Measurements from ENCODE around the gene DHRS7.

The DHRS7 gene, protein sequence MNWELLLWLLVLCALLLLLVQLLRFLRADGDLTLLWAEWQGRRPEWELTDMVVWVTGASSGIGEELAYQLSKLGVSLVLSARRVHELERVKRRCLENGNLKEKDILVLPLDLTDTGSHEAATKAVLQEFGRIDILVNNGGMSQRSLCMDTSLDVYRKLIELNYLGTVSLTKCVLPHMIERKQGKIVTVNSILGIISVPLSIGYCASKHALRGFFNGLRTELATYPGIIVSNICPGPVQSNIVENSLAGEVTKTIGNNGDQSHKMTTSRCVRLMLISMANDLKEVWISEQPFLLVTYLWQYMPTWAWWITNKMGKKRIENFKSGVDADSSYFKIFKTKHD

GRCh38 chr14:60164712-60165546 is at the start of gene DHRS7:
TSS of gene DHRS7 (minus strand) at chr14:60165398. CDS start at chr14:60165309, 89 bp downstream.
- DNase-seq (ENCODE audit: low spot score), result peak; percentile 93

DNA sequence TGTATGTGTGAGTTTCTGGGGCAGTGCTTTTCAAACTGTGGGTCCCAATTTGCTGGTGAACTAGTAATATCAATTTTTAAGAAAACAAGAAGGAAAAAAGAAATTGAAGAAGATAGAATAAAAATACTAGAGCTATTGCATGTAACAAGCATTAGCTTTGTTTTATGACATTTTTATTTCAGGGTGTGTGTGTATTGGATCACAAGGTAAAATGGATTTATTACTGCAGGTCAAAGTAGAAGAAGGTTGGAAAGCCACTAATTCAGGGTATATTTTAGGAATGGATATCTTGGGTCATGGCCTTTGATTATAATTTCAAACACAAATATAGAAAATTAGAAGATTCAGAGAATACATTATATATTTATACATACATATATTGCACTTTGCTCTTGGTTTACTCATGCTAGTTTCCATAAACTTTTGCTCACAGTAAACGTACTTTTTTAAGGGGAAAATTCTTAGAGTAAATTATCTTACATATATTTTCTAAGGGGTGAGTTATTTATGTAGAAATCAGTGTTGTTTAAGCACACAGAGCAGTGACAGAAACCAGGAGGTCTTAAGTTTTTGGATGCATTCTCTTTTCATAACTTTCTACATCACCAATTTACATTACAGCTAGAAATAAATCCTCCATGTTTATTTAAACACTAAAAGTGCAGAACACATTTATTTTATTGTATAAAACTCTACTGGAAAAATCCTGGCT is 49.4 kb upstream of the DHRS7 start:
- DNase-seq (ENCODE audit: low spot score), result no peak

DNA sequence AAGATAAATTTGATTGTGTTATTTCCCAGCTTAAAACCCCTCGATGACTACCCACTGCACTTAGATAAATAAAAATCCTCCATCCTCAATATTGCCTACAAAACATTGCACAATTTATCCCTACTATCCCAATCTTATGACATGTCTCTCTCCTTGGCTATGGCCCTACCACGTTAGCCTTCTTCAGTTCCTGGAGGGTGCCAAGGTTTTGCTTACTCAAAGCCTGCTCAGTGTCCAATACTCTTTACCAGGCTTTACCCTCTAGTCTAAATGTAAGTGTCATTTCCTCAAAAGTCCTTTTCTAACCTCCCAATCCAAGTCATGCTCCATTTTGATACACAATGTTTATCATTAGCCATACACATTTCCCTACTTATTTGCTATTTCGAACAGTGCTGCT is 48.8 kb upstream of the DHRS7 start:
- DNase-seq (ENCODE audit: low spot score), result no peak

GRCh38 chr14:60212503-60213371 is 47.5 kb upstream of the DHRS7 start:
- DNase-seq (ENCODE audit: low spot score), result no peak

GRCh38 chr14:60211153-60211552 is 46.0 kb upstream of the DHRS7 start:
- no peak for DNase-seq (ENCODE audit: low spot score)

DNA sequence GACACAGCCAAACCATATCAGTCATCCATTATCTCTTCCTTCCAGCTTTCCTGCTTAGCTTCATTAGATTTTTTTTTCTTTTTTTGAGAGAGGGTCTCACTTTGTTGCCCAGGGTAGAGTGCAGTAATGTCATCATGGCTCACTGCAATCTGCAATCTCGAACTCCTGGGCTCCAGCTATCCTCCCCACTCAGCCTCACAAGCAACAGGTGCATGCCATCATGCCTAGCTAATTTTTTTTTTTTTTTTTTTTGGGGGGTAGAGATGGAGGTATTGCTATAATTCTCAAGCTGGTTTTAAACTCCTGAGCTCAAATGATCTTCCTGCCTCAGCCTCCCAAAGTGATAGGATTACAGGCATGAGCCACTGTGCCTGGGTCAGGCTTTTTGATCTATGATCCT is 45.5 kb upstream of the DHRS7 start:
- DNase-seq (ENCODE audit: low spot score), result no peak

GRCh38 chr14:60206837-60207533 is 41.8 kb upstream of the DHRS7 start:
- DNase-seq (ENCODE audit: low spot score), result no peak

GRCh38 chr14:60206249-60206670 is 41.1 kb upstream of the DHRS7 start:
- DNase-seq (ENCODE audit: low spot score), result no peak

DNA sequence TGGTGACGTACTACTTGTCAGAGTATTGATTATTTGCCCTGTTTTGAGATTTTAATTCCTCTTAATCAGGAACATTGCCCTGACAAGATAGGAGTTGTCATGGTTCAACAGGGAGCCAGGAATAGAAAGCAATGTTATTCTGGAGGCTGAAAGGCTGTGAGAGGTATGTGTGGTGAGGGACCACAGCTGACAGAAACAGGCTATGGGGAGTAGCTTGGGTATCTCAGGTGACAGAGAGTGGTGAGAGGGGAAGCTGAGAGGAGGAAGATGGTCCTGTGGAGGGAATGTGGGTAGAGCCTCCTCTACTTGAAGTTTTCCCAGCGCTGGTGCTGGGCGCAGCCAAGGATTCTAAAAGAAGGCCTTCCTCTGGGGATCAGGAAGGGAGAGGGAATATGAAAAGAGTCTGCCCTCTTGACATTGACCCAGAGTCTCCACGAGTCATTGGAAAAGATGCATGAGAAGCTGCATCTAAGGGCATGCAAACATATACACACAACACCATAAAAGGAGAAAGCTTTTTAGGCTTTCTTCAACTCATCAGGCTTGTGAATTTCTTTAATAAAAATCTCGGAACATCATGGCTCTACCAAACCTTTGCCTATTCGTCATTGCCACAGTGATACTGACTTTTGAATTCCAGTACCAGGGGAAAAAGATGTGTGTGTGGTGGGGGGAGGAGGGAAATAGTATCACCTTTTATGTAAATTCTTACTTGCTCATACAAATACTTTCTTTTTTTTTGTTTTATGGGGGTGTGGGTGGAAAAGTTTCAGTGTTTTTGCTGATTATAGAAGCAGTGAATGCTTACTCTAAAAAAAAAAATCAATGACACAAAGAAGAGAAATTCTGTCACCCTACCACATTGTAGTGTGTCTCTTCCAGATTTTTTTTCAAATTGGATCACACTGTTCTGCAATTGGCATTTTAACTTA is 39.9 kb upstream of the DHRS7 start:
- no peak for DNase-seq (ENCODE audit: low spot score)

GRCh38 chr14:60204104-60204842 is 39.1 kb upstream of the DHRS7 start:
- DNase-seq (ENCODE audit: low spot score), result no peak

DNA sequence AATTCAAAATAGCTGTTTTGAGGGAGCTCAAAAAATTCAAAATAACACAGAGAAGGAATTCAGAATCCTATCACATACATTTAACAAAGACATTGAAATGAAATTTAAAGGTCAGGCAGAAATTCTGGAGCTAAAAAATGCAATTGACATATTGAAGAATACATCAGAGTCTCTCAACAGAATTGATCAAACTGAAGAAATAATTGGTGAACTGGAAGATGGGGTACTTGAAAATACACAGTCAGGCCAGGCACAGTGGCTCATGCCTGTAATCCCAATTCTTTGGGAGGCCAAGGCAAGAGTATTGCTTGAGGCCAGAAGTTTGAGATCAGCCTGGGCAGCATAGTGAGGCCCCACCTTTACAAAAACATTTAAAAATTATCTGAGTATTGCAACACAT is 34.1 kb upstream of the DHRS7 start:
- no peak for DNase-seq (ENCODE audit: low spot score)

- DNase-seq (ENCODE audit: low spot score), result no peak
Observed at GRCh38 chr14:60197629-60198303, 32.6 kb upstream of the DHRS7 start.

- DNase-seq (ENCODE audit: low spot score), result no peak
Observed at GRCh38 chr14:60196291-60196690, 31.1 kb upstream of the DHRS7 start.

- DNase-seq (ENCODE audit: low spot score), result no peak
Observed at GRCh38 chr14:60195179-60195810, 30.1 kb upstream of the DHRS7 start.

DNA sequence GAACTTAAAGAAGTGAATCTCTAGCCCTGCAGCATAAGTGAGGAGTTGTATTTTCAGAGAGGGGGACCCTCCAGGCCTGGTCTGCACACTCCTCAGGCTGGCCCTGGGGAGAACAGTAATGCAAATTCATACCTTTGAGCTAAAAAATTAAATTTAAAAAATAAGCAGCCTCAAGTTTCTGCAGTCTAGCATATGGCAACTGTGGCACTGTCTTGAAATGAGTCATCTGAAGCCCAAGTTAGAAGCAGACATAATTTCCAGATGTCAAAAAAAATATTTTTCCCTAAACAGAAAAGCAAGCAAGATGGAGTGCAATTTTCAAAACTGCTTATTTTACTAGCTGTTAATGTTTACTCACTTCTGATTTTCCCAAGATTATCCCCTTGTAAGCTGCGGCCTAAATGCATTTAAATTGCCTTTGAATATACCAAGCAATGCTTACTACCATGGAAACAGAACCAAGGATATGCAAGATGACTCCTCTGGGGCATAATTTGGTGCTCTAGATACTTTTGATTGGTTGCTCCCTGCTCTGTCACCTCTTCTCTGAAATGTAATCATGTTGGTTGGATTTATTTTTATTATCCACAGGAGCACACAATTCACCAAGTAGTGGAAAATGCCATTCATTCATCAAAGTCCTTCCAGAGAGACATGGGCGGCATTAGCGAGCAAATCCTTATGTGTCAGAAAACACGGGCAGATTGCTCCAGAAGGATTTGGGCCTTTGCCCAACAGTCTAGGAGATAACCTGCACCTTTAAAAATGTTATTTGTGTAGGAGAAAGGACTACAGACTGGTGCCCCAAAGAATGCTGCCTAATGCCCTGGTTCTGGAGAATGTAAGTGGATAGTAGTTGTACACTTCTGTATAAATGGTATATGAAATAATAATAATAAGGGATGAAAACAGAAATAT is 25.0 kb upstream of the DHRS7 start:
- DNase-seq (ENCODE audit: low spot score), result no peak

DNA sequence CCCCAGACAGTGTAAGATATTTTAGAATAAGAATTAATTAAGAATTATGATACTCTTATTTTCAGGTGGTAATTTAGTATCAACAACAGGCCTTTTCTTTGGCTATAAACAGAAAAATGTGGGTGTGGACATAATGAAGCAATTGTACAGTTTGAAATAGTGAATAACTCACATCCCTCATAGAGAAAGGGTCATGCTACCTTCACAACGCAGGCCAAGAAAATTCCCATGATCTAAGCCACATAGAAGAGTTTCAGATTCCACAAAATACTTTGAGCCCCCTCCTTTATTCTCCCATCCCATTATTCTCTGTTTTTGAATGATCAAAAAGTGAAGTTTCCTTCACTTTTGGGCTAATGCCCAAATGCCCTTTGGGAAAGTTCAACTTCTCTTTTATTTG is 23.5 kb upstream of the DHRS7 start:
- no peak for DNase-seq (ENCODE audit: low spot score)

DNA sequence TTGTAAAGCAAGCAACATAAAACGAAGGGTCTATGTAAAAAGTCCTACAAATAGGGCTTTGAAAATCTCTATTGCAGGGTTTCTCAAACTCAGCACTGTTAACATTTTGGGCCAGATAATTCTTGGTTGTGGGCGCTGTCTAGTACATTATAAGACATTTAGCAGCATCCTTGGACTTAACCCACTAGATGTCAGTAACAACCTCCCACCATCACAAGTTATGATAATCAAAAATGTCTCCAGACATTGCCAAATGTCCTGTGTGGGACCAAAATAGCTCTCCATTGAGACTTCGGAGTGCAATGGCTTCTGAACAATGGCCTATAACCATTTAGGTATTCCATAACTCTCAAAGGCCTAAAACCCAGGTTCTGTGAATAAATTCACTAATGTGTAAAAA is 22.9 kb upstream of the DHRS7 start:
- no peak for DNase-seq (ENCODE audit: low spot score)
